ENCODE results near the gene SYNGR2.

GRCh38 chr17:78137392-78138203 is 30.8 kb upstream of the SYNGR2 start:
- TF ChIP-seq TAF1 (IDR thresholded peaks at IDR 0.05; ENCODE audit: borderline replicate concordance, insufficient read depth, low read length) (no peak), REST (IDR thresholded peaks at IDR 0.05; ENCODE audit: insufficient read depth in 1 of 2, low read depth in 2 of 2, low read length in 2 of 2) (no peak), POLR2AphosphoS5 (IDR thresholded peaks at IDR 0.05; ENCODE audit: low read depth, low read length) (no peak), FOXP2 (optimal IDR thresholded peaks at IDR 0.05; ENCODE audit: borderline replicate concordance, extremely low read depth, extremely low read length, insufficient read depth) (no peak), SIN3A (IDR thresholded peaks at IDR 0.05; ENCODE audit: borderline replicate concordance, insufficient read depth, low read length) (no peak)
